ENCODE measurements around the gene MAPK6. TPM values are rescaled to one million over a fixed set of nuclear protein-coding genes. Genes with fewer than 3 reads are reported as not detected.
A peak's percentile ranks its signal among the peaks of the same experiment; 100 is the strongest.

The MAPK6 gene
- total RNA-seq, 1 experiment from 2014 or later: 38.7 TPM

- BruUV-seq (replicated peaks): TSS peak; percentile 93
- peaks cover 34% of the 10 kb centered on the region for H3K4me1 ChIP-seq (replicated peaks; ENCODE audit: insufficient read depth)
- peaks cover 42% of the 10 kb centered on the region for H3F3A ChIP-seq (ENCODE audit: insufficient read depth, low read depth)
- no peaks in the 10 kb centered on the region for H3K27me3 ChIP-seq (ENCODE audit: insufficient read depth, low read depth)
- intact Hi-C loops (cut with micrococcal nuclease; ENCODE audit: unreplicated experiment): no loop called here
- no peaks in the 10 kb centered on the region for H3K79me2 ChIP-seq (ENCODE audit: low read depth)
- ChIA-PET POLR2A (ENCODE audit: unreplicated experiment) (no interaction called here), CTCF (interaction anchor here (0.7 kb wide), 1 partner anchor 320 kb away, joined by 3 read pairs; no protein-coding TSS in a partner anchor)
- no peak for DNase-seq
- TF ChIP-seq EZH2 (IDR thresholded peaks at IDR 0.05; ENCODE audit: low read depth): no peak
- TF ChIP-seq, protein P1, sequence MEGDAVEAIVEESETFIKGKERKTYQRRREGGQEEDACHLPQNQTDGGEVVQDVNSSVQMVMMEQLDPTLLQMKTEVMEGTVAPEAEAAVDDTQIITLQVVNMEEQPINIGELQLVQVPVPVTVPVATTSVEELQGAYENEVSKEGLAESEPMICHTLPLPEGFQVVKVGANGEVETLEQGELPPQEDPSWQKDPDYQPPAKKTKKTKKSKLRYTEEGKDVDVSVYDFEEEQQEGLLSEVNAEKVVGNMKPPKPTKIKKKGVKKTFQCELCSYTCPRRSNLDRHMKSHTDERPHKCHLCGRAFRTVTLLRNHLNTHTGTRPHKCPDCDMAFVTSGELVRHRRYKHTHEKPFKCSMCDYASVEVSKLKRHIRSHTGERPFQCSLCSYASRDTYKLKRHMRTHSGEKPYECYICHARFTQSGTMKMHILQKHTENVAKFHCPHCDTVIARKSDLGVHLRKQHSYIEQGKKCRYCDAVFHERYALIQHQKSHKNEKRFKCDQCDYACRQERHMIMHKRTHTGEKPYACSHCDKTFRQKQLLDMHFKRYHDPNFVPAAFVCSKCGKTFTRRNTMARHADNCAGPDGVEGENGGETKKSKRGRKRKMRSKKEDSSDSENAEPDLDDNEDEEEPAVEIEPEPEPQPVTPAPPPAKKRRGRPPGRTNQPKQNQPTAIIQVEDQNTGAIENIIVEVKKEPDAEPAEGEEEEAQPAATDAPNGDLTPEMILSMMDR (conservative IDR thresholded peaks at IDR 0.05): no peak
- peak overlapping the region; percentile 90 for H3K27ac ChIP-seq
- H3K9me2 ChIP-seq (ENCODE audit: insufficient read depth): no peaks in the 10 kb centered on the region
- H3K4me3 ChIP-seq: no peak overlapping the region
- no peak overlapping the region for H2AFZ ChIP-seq
- H3K36me3 ChIP-seq (ENCODE audit: low read depth): no peaks in the 10 kb centered on the region
- H3K4me2 ChIP-seq: peak overlapping the region; percentile 55
- H3K9me3 ChIP-seq (ENCODE audit: insufficient read depth, low read depth): 0 out of 2 replicates have a peak, but pooled peaks cover 3% of the 10 kb centered on the region
- no peaks in the 10 kb centered on the region for H4K20me1 ChIP-seq (ENCODE audit: insufficient read depth)
Measured at GRCh38 chr15:52093167-52093538, 74.1 kb downstream of the MAPK6 start.

- peaks cover 42% of the 10 kb centered on the region for H3F3A ChIP-seq (ENCODE audit: insufficient read depth, low read depth)
- H3K4me3 ChIP-seq: no peak overlapping the region
- peak overlapping the region; percentile 55 for H3K4me2 ChIP-seq
- peak; percentile 74 to 87 for DNase-seq
- no peaks in the 10 kb centered on the region for H3K9me2 ChIP-seq (ENCODE audit: insufficient read depth)
- TF ChIP-seq, protein P1 (conservative IDR thresholded peaks at IDR 0.05): no peak
- TF ChIP-seq EZH2 (IDR thresholded peaks at IDR 0.05; ENCODE audit: low read depth): no peak
- H3K27me3 ChIP-seq (ENCODE audit: insufficient read depth, low read depth): no peaks in the 10 kb centered on the region
- peak overlapping the region; percentile 63; the same call in 1 of the 2 replicates for H2AFZ ChIP-seq
- H3K9me3 ChIP-seq (ENCODE audit: insufficient read depth, low read depth): 0 out of 2 replicates have a peak, but pooled peaks cover 3% of the 10 kb centered on the region
- H3K36me3 ChIP-seq (ENCODE audit: low read depth): no peaks in the 10 kb centered on the region
- intact Hi-C loops (cut with micrococcal nuclease; ENCODE audit: unreplicated experiment): no loop called here
- POLR2A ChIA-PET (ENCODE audit: unreplicated experiment): interaction anchor here (0.7 kb wide), 1 partner anchor 18 kb away, joined by 4 read pairs; no protein-coding TSS in a partner anchor
- TSS peak; percentile 66 for BruUV-seq (replicated peaks)
- CTCF ChIA-PET: interaction anchor here (0.5 kb wide), 1 partner anchor 115 kb away, joined by 3 read pairs; no protein-coding TSS in a partner anchor
- peaks cover 34% of the 10 kb centered on the region for H3K4me1 ChIP-seq (replicated peaks; ENCODE audit: insufficient read depth)
- H4K20me1 ChIP-seq (ENCODE audit: insufficient read depth): no peaks in the 10 kb centered on the region
- peak overlapping the region; percentile 90 for H3K27ac ChIP-seq
- H3K79me2 ChIP-seq (ENCODE audit: low read depth): no peaks in the 10 kb centered on the region
Measured at GRCh38 chr15:52093539-52094510, 74.8 kb downstream of the MAPK6 start.

GRCh38 chr15:52094811-52095584 lies 76.0 kb downstream of the MAPK6 start:
- intact Hi-C loops (cut with micrococcal nuclease; ENCODE audit: unreplicated experiment): no loop called here
- no TSS peak for BruUV-seq (replicated peaks)
- no peaks in the 10 kb centered on the region for H3K79me2 ChIP-seq (ENCODE audit: low read depth)
- ChIA-PET CTCF (interaction anchor here (0.5 to 0.6 kb wide), 2 partner anchors 175 to 608 kb away, joined by 3 read pairs; no protein-coding TSS in a partner anchor), POLR2A (ENCODE audit: unreplicated experiment) (interaction anchor here (0.6 to 0.7 kb wide), 3 partner anchors 17 to 165 kb away, joined by 4 to 10 read pairs (median 6); no protein-coding TSS in a partner anchor)
- H2AFZ ChIP-seq: no peak overlapping the region
- no peak overlapping the region for H3K4me3 ChIP-seq
- peak overlapping the region; percentile 90 for H3K27ac ChIP-seq
- no peaks in the 10 kb centered on the region for H4K20me1 ChIP-seq (ENCODE audit: insufficient read depth)
- H3K9me3 ChIP-seq (ENCODE audit: insufficient read depth, low read depth): 0 out of 2 replicates have a peak, but pooled peaks cover 3% of the 10 kb centered on the region
- no peaks in the 10 kb centered on the region for H3K27me3 ChIP-seq (ENCODE audit: insufficient read depth, low read depth)
- H3K9me2 ChIP-seq (ENCODE audit: insufficient read depth): no peaks in the 10 kb centered on the region
- no peaks in the 10 kb centered on the region for H3K36me3 ChIP-seq (ENCODE audit: low read depth)
- H3K4me1 ChIP-seq (replicated peaks; ENCODE audit: insufficient read depth): peaks cover 34% of the 10 kb centered on the region
- no peak for TF ChIP-seq EZH2 (IDR thresholded peaks at IDR 0.05; ENCODE audit: low read depth)
- TF ChIP-seq, protein P1 (conservative IDR thresholded peaks at IDR 0.05): no peak
- peak overlapping the region; percentile 55 for H3K4me2 ChIP-seq
- no peak for DNase-seq
- H3F3A ChIP-seq (ENCODE audit: insufficient read depth, low read depth): peaks cover 42% of the 10 kb centered on the region

Measured in PC-9 (cell line).